Skeletal muscle satellite cell (primary cell): ENCODE data around the gene COBL.

Experiments
- H3K27me3 ChIP-seq: 2 replicates; pipeline ENCODE4 v1.7.0; 2013; ENCODE audit warnings: low read length; ENCODE audit not compliant: control insufficient read depth, insufficient read depth
- H3K36me3 ChIP-seq: 2 replicates; pipeline ENCODE4 v1.7.0; 2013; ENCODE audit warnings: mild to moderate bottlenecking, control low read depth, low read length; ENCODE audit not compliant: insufficient read depth
- H3K4me1 ChIP-seq: 2 replicates; pipeline ENCODE4 v1.7.0; 2013; ENCODE audit warnings: low read length; ENCODE audit not compliant: control insufficient read depth, insufficient read depth
- H3K4me2 ChIP-seq: 2 replicates; pipeline ENCODE4 v1.7.0; 2013; ENCODE audit warnings: mild to moderate bottlenecking, low read length
- H3K4me3 ChIP-seq: 2 replicates; pipeline ENCODE4 v1.7.0; 2013; ENCODE audit warnings: low read length
- H3K9ac ChIP-seq: 2 replicates; pipeline ENCODE4 v1.7.0; 2013; ENCODE audit warnings: mild to moderate bottlenecking, low read depth, low read length, moderate library complexity
- H3K9me3 ChIP-seq: replicated peaks from 2 replicates; pipeline ENCODE4 v1.7.0; 2013; ENCODE audit warnings: mild to moderate bottlenecking, control low read depth, low read length

COBL gene

GRCh38 chr7:51255536-51256208, 60.9 kb downstream of the COBL start:
- Histone ChIP-seq H3K4me1 (no peaks in the 10 kb centered on the region), H3K36me3 (no peaks in the 10 kb centered on the region), H3K9me3 (no peaks in the 10 kb centered on the region), H3K4me2 (no peak overlapping the region), H3K9ac (no peak overlapping the region), H3K4me3 (no peak overlapping the region), H3K27me3 (no peaks in the 10 kb centered on the region)

DNA sequence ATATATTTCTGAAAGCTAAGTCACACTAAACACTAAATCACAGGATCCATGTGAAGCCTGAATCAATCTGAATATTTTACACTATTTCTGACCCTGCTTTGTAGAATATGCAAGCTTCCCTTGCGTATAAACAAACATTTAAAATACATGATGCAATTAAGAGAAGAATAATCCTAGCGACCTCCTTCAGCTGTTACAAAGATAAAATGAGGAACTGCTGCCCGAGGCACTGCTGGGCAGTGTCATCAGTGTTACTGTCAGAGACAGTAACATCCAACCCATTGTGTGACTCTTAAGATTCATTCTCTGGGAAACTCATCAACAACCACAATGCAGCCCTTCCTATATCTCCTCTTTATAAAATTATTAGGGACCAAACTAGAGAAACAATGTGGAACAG, 61.6 kb downstream of the COBL start:
- Histone ChIP-seq H3K4me1 (no peaks in the 10 kb centered on the region), H3K9ac (no peak overlapping the region)

GRCh38 chr7:51253157-51253556, 63.5 kb downstream of the COBL start:
- H3K4me1 ChIP-seq: no peaks in the 10 kb centered on the region
- no peaks in the 10 kb centered on the region for H3K27me3 ChIP-seq
- no peaks in the 10 kb centered on the region for H3K9me3 ChIP-seq
- no peak overlapping the region for H3K4me3 ChIP-seq
- H3K9ac ChIP-seq: no peak overlapping the region
- H3K36me3 ChIP-seq: no peaks in the 10 kb centered on the region
- H3K4me2 ChIP-seq: no peak overlapping the region

More for the DNA sequence above, 61.6 kb downstream of the COBL start:
- H3K36me3 ChIP-seq: no peaks in the 10 kb centered on the region
- no peak overlapping the region for H3K4me3 ChIP-seq
- H3K27me3 ChIP-seq: no peaks in the 10 kb centered on the region
- H3K9me3 ChIP-seq: no peaks in the 10 kb centered on the region
- H3K4me2 ChIP-seq: no peak overlapping the region

DNA sequence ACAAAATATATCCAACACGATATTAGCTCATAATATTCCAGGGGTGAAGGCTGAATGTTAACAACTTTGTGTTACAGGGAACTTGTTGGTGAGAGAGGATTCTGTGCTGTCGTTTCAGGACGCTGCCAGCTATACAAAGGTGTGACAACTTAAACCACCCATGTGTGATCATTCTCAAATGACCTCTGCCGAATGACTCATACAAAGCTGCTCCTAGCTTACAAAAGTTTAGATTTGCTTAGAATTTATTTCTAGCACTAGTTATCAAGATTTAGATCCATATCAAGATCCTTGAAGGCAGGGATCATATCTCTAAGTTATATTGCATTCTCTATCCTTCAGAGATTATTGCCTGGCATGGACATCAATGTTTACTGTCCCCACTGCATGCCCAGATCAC, 65.3 kb downstream of the COBL start:
- no peaks in the 10 kb centered on the region for H3K36me3 ChIP-seq
- H3K4me1 ChIP-seq: no peaks in the 10 kb centered on the region
- no peak overlapping the region for H3K4me3 ChIP-seq
- no peaks in the 10 kb centered on the region for H3K9me3 ChIP-seq
- no peak overlapping the region for H3K4me2 ChIP-seq
- no peaks in the 10 kb centered on the region for H3K27me3 ChIP-seq
- H3K9ac ChIP-seq: no peak overlapping the region

GRCh38 chr7:51250512-51250911, 66.1 kb downstream of the COBL start:
- H3K4me3 ChIP-seq: no peak overlapping the region
- no peaks in the 10 kb centered on the region for H3K36me3 ChIP-seq
- H3K9ac ChIP-seq: no peak overlapping the region
- no peaks in the 10 kb centered on the region for H3K9me3 ChIP-seq
- no peaks in the 10 kb centered on the region for H3K4me1 ChIP-seq
- H3K4me2 ChIP-seq: no peak overlapping the region
- no peaks in the 10 kb centered on the region for H3K27me3 ChIP-seq

DNA sequence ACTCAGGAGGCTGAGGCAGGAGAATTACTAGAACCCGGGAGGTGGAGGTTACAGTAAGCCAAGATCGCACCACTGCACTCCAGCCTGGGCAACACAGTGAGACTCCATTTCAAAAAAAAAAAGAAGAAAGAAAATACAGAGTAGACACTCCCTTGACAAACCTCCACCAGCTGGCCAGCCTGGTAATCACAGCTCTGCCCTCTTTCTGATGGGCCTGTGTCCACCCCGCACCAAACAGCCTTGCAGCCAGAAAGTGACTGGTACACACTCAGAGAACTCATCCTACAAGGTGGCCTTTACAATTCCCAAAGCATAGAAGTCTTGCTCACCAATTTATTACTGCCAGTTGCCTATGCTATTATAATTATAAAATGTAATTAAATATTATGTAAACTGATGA, 66.6 kb downstream of the COBL start:
- Histone ChIP-seq H3K4me2 (no peak overlapping the region), H3K27me3 (no peaks in the 10 kb centered on the region), H3K4me1 (no peaks in the 10 kb centered on the region), H3K36me3 (no peaks in the 10 kb centered on the region), H3K9me3 (no peaks in the 10 kb centered on the region), H3K4me3 (no peak overlapping the region), H3K9ac (no peak overlapping the region)

DNA sequence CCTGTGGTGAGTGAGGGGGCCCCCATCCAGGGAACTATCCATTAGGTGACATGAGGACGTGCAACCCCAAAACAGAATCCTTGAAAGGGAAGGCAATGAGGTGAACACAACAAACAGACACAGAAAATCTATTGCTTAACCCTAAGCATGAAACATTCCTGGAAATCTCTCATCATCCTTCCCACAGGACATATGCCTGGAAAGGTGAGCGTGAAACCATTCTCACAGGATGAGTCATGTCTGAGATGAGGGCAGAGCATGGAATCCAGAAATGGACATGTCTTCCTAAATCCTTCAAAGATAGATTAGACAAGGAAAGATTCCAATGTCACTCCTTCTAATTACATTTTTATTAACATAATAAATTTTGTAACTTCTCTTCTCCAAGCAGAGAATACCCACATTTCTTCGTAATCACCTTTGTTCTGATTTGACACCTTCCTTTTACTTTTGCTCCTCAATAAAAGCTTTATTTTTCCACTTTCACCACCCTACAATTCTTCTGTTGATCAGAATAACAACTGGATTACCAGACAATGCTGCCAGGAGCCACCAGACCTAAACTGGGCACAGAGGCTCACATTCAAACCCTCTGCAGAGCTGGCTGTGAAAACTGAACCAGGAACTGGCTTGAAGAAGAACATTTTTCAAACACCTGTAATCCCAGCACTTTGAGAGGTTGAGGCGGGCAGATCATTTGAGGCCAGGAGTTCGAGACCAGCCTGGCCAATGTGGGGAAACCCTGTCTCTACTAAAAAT, 67.2 kb downstream of the COBL start:
- no peak overlapping the region for H3K9ac ChIP-seq
- no peaks in the 10 kb centered on the region for H3K36me3 ChIP-seq
- H3K4me2 ChIP-seq: no peak overlapping the region
- H3K4me3 ChIP-seq: no peak overlapping the region
- no peaks in the 10 kb centered on the region for H3K4me1 ChIP-seq
- no peaks in the 10 kb centered on the region for H3K27me3 ChIP-seq
- no peaks in the 10 kb centered on the region for H3K9me3 ChIP-seq

GRCh38 chr7:51246258-51247245, 70.1 kb downstream of the COBL start:
- H3K36me3 ChIP-seq: no peaks in the 10 kb centered on the region
- H3K4me1 ChIP-seq: no peaks in the 10 kb centered on the region
- H3K9ac ChIP-seq: no peak overlapping the region
- no peak overlapping the region for H3K4me2 ChIP-seq
- H3K27me3 ChIP-seq: no peaks in the 10 kb centered on the region
- no peaks in the 10 kb centered on the region for H3K9me3 ChIP-seq
- H3K4me3 ChIP-seq: no peak overlapping the region

DNA sequence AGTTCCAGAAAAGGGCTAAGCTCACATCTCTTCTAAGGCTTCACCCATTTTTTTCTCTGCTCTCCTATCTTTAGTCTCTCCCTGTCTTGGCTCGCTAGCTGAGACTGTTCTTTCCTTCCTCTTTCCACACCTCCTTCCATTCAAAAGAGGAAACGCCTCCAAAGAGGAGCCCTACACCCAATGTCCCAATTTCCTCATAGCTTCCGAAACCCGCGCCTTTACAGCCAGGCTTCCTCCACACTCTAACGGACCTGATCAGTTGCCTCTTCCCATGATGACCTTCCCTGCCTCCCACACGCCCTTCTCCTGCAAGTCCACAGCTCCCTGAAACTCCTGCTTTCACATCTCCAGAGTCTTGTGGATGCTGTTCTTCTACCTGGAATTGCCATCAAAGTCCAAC, 71.7 kb downstream of the COBL start:
- Histone ChIP-seq H3K9ac (no peak overlapping the region), H3K4me2 (no peak overlapping the region)

DNA sequence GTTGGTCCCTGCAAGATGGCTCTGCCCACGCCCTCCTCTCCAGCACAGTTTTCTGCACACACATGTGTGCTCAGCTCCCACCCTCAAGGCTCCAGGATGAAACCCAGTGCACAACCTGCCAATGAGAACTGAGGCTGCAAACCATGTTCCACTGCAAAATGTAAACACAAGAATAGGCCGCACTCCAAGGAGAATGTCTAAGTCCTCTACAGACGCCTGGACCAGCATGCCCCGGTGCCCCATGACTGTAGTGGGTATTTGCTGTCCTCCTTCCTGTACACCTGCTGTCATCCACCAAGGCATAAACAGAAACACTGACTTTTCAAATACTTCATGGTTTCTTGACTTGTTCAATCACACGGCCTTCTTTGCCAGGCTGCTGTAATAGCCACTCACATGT, 72.6 kb downstream of the COBL start:
- Histone ChIP-seq H3K27me3 (no peaks in the 10 kb centered on the region), H3K9ac (no peak overlapping the region), H3K4me1 (no peaks in the 10 kb centered on the region), H3K4me2 (no peak overlapping the region), H3K36me3 (no peaks in the 10 kb centered on the region), H3K9me3 (no peaks in the 10 kb centered on the region), H3K4me3 (no peak overlapping the region)

More for the DNA sequence above, 71.7 kb downstream of the COBL start:
- Histone ChIP-seq H3K36me3 (no peaks in the 10 kb centered on the region), H3K27me3 (no peaks in the 10 kb centered on the region), H3K9me3 (no peaks in the 10 kb centered on the region), H3K4me3 (no peak overlapping the region), H3K4me1 (no peaks in the 10 kb centered on the region)

DNA sequence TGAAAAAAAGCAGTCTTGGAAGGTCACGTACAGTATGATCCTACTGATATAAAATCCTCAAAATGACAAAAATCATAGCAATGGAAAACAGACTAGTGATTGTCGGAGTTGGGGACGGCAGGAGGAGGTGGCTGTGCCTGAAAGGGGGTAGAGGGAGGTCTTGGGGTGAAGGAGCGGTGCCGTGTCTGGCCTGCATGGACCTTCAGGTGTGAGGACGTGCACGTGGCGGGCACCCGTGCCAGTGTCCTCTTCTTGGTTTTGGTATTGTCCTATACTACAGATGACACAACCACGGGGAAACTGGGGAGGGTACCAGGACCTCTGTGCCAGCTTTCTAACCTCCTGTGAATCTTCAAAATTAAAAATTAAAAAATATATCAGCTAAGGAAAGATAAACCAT, 73.0 kb downstream of the COBL start:
- Histone ChIP-seq H3K4me1 (no peaks in the 10 kb centered on the region), H3K9ac (no peak overlapping the region), H3K27me3 (no peaks in the 10 kb centered on the region), H3K9me3 (no peaks in the 10 kb centered on the region), H3K36me3 (no peaks in the 10 kb centered on the region), H3K4me3 (no peak overlapping the region), H3K4me2 (no peak overlapping the region)
